Left renal cortex interstitium (tissue), 4 donors: ENCODE measurements around the gene ZNF579. TPM values are rescaled to one million over a fixed set of nuclear protein-coding genes. Genes with fewer than 3 reads are reported as not detected.
A peak's percentile ranks its signal among the peaks of the same experiment; 100 is the strongest.
"Not testable (repeated sequence)": the region's sequence is repeated elsewhere in the genome, so short reads cannot be mapped to it uniquely, and the experiment has no call there.

Experiments
- DNase-seq, 4 donors: peaks; one replicate each; pipeline ENCODE4 v3.0.0-alpha.2; 2013; ENCODE audit warnings: low read depth in 4 of 4, low spot score in 2 of 4, missing footprints in 1 of 4
- polyA plus RNA-seq, 4 donors: library from polyadenylated mRNA; unstranded; fragments of 120-200 nt; gene quantifications; one replicate each; pipeline ENCODE4 v1.2.1, GENCODE V29; 2013; ENCODE audit not compliant: insufficient read length in 4 of 4

ZNF579 gene
- polyA plus RNA-seq, 4 donors = 9.8 to 26.1 (median 17.7) TPM

- DNase-seq = no peak
These were observed 2.5 kb downstream of the ZNF579 start for GRCh38 chr19:55578031-55578760.

DNA sequence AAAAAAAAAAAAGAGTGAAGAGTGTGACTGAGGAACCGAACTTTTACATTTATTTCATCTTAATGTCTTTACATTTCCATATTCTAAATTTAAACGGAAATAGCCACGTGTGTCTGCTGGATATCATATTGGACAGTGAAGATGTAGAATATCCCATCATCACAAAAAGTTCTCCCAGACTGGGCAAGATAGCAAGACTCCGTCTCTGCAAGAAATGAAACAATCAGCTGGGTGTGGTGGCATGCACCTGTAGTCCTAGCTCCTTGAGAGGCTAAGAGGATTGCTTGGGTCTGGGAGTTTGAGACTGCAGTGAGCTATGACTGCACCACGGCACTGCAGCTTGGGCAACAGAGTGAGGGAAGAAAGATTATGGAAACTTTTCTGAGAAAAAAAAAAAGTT is 3.9 kb downstream of the ZNF579 start:
- DNase-seq = no peak

GRCh38 chr19:55573929-55574328 is 6.7 kb downstream of the ZNF579 start:
- not testable (repeated sequence) for DNase-seq

- DNase-seq = not testable (repeated sequence)
These were observed 11.2 kb downstream of the ZNF579 start for GRCh38 chr19:55569477-55569876.

DNA sequence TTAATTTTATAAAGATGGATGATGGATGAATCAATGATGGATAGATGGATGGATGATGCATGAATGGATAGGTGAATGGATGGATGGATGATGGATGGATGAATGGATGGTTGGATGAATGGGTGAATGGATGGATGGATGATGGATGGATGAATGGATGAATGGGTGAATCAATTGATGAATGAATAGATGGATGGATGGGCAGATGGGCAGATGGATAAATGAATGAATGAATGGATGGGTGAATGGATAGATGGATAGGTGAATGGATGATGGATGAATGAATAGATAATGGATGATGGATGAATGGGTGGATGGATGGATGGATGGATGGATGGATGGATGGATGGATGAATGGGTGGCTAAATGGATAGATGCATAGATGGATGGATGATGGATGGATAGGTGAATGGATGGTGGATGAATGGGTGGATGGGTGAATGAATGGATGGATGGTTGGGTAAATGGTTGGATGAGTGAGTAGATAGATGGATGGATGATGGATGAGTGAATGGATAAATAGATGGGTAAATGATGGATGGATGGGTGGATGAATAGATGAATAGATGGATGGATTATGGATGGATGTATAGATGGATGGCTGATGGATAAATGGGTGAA is 12.8 kb downstream of the ZNF579 start:
- no peak for DNase-seq

DNA sequence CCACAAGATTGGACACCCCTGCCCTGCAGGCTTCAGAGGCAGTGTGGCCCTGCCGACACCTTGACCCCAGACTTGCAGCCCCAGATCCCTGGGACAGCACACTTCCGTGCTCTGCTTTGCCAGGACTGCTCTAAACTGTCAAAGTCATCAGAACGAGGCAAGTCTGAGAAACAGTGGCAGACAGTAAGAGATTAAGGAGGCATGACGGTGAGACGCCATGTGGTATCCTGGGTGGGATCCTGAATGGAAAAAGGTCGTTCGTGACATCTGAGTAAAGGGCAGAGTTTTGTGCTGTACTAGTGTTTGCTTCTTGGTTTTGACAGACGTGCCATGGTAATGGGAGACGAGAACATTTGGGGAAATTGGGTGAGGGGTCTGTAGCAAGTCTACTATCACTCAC is 13.8 kb downstream of the ZNF579 start:
- no peak for DNase-seq

DNA sequence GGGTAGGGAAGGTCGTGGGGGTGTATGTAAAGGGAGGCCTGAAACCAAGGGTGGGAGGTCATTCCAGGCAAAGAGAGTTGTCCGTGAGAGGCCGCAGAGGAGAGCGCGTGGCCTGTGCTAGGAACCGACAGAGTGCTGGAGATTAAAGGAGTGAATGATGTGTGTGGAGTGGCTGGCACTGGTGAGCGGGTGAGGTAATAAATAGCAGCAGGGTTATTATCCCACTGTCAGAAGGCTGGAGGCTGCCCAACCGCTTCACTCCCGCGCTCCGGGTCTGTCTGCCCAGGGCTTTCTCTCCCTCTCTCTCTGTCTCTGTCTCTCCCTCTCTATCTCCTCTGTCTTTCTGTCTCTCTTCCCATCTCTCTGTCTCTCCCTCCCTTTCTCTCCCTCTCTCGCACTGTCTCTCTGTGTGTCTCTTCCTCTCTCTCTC is 17.4 kb downstream of the ZNF579 start:
- DNase-seq = no peak

DNA sequence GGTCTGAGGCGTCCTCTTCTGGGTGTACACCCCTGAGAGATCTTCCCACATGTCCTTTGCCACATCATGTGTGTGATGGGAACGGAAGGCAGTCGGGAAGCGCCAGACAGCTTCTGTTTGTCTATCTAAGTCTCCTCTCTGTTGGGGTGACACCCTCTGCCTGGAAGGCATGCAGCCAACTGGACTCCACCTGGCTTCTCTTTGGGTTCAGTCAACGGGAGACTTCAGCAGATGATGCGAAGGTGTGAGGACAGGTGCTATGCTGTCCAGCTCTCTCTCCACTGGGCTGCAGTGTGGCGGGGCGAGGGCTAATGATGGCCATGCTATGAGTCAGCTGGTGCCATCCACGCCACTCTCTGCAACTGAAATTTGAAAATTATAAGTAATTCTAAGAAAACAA is 21.0 kb downstream of the ZNF579 start:
- DNase-seq = no peak

GRCh38 chr19:55554741-55555152 is 25.9 kb downstream of the ZNF579 start:
- no peak for DNase-seq

DNA sequence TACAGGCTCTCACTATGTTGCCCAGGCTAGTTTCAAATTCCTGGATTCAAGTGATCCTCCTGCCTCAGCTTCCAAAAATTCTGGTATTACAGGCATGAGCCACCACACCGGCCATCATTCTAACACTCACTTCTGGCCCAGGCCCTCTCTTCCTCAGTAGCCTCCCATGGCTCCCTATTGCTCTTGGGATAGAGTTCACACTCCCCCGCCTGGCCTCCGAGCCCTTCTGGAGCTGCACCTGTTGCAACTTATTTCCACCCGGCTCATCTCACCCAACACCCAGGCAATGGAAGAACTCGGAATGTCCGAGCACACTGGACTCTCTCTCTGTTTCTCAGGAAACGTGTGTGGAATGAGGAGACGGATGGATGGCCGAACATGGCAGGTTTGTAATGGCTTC is 26.3 kb downstream of the ZNF579 start:
- no peak for DNase-seq

DNA sequence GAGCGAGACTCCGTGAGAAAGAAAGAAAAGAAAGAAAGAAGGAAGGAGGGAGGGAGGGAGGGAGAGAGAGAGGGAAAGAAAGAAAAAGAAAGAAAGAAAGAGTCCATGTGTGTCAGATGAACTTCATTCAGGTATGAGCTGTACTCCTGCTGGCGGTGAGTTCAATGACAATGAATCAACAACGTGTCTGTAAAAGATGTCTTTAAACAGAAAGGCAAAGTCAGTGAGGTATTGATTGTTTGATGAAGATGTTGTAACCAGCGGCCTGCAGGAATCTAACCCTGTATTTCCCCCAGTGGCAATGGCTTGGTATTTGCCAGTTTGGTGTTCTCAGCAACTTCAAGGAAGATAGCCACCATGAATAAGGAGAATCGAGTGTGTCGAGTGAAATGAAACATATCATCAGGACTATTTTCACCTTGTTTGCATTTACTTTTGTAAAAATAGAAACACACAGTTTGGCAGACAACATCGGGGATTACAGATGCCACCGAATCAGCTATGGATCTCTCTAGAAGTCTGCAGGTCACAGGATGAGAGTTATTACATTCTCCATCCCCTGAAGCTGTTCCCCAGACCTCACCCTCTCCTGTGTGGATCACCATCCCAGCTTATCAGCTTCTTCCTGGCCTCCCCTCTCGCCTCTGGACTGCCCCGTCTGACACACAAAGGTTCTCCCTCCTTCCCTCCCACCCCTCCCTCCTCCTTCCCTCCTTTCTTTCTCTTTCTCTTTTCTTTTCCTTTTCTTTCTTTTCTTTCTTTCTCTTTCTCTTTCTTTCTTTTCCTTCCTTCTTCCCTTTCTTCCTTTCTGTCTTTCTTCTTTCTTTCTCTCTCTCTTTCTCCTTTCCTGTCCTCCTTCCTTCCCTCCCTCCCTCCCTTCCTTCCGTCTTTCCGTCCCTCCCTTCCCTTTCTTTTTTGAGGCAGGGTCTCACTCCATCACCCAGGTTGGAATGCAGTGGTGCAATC is 27.1 kb downstream of the ZNF579 start:
- no peak for DNase-seq

DNA sequence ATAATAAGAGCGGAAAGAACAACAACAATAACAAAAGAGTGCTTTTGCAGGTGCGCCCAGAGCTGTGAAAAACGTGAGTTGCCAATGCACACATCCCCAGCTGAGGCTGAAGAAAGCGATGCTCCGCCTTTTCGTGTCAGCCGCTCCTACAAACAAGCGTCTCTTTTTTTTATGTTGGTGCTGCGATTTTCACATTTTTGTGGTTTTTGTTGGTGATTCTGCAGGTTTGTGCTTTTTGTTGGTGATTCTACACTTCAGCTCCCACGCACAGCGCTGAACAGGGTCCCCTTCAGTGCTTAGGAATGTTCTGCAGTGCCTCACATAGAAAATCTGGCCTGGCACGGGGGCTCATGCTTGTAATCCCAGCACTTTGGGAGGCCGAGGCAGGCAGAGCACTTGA is 28.0 kb downstream of the ZNF579 start:
- DNase-seq = no peak

DNA sequence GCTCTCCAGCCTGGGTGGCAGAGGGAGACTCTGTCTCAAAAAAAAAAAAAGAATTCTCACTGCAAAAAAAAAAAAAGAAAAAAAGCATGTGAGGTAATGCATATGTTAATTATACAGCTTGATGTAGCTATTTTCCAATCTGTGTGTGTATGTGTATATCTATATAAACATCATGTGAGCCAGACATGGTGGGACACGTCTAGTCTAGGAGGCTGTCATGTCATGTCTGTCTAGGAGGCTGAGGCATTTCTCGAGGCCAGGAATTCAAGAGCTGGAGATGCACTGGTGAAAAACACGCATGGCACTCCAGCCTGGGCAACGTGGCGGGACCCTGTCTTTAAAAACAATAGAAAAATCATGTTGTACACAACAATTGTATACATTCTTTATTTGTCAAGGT is 28.4 kb downstream of the ZNF579 start:
- no peak for DNase-seq

- no peak for DNase-seq
These were observed 30.4 kb downstream of the ZNF579 start for GRCh38 chr19:55550321-55550650.

GRCh38 chr19:55549500-55550320 is 30.9 kb downstream of the ZNF579 start:
- peak; percentile 61 to 78 (median 66) for DNase-seq

DNA sequence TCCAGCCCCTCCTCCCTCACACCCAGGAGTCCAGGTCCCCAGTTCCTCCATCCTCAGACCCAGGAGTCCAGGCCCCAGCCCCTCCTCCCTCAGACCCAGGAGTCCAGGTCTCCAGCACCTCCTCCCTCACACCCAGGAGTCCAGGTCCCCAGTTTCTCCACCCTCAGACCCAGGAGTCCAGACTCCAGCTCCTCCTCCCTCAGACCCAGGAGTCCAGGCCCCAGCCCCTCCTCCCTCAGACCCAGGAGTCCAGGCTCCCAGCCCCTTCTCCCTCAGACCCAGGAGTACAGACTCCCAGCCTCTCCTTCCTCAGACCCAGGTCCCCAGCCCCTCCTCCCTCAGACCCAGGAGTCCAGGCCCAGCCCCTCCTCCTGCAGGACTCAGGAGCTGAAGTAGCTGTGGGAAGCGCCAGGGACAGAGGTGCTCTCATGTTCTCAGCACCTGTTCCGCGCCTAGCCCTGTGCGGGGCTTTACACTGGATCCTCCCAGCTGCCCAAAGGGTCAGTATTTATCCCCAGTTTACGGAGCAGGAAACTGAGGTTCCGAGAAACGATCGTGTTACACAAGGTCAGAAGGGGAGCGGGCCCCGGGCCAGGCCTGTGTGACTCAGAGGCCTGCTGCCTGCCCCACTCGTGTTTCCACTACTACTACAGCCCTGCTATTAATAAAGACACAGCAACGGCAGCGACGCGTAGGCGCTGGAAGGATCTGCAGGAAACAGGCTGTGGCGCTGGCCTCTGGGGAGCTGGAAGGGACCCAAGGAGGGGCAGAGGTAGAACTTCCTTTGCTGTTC is 33.6 kb downstream of the ZNF579 start:
- DNase-seq = no peak

DNA sequence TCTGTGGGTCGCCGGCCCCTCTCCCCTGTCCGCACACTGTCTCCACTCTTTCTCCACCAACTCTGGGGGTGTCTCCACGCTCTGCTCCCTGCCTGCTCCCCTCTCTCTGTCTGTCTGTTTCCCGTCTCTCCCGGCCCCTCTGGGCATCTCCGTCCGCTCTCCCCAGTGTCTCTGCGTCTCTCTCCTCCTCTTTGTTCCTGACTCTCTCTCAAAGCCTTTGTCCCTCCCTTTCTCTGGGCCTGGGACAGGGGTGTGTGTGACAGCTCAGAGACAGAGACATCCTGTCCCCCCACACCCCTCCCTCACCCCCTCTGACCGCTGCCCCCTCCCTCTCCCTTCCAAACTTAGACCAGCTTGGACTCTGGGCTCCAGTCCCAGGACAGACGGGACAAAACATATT is 34.6 kb downstream of the ZNF579 start:
- no peak for DNase-seq

- no peak for DNase-seq
These were observed 35.2 kb downstream of the ZNF579 start, which contains the start of gene SBK3 for GRCh38 chr19:55545443-55545842. Gene SBK3 (minus strand): TSS chr19:55545543. CDS start chr19:55545543, 0 bp downstream.

GRCh38 chr19:55544776-55545439 is 35.7 kb downstream of the ZNF579 start:
- no peak for DNase-seq
